Stimulated activated CD8-positive, alpha-beta memory T cell treated with anti-CD3 and anti-CD28 coated beads, Interleukin-15, amount 100 ng/mL, for 48 hours (primary cell): Measurements from ENCODE around the gene S100A4.

Experiments
- DNase-seq, 2 donors: peaks; one replicate each; pipeline ENCODE4 v3.0.0-alpha.2; 2020; ENCODE audit warnings: low read depth in 2 of 2

The S100A4 gene

GRCh38 chr1:153547560-153548551 lies 2.2 kb upstream of the S100A4 start:
- DNase-seq, result no peak

- DNase-seq, result no peak
These were observed 1.4 kb upstream of the S100A4 start for GRCh38 chr1:153546796-153547559.

GRCh38 chr1:153546371-153546770 lies 765 bp upstream of the S100A4 start:
- DNase-seq, result no peak

- no peak for DNase-seq
These were observed 1.0 kb downstream of the S100A4 start for GRCh38 chr1:153544453-153545066.

- no peak for DNase-seq
These were observed 1.9 kb downstream of the S100A4 start for GRCh38 chr1:153543736-153544135.

- no peak for DNase-seq
These were observed 2.5 kb downstream of the S100A4 start for GRCh38 chr1:153542956-153543711.

DNA sequence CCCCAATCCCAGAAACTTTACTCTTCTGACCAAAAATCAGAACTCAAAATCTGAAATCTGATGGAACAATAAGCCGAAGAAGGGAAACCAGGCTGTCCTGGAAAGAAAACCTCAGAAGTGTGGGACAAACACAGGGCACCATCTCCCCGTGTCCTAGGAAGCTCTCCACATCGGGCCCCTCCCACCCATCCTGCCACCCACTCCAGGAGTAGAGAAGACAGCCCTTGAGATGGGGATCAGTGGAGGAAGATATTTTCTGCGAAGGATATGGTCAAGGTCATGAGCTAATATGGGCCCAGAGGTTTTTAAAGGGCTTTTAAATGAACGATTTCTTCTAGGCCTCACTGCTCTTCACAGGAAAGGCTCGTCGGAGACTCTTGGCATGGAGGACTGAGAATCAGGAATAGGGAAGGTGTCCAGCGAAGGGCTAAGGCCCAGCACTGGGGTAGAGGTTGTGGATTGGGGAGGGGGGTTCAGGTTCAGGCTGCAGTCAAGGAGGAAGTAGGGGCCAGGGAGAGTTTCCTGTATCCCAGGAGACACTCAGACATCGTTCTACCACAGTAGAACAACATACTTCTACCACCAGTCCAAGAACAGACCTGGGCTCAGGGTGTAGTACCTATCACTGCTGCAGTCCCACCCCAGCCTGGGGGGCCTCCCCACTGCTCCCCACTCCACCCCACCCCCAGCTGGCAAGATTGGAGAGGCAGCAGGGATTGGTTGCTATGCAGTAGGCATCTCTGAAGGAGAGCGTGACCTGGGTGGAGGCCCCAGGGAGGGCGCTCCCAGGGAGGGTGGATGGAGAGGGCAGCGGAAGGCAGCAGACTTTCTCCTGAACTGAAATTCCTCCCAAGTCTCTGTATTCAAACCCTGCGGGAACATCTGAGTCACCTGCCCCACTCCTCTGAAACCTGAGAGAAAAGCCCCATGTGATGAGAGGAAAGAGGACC lies 3.7 kb downstream of the S100A4 start:
- no peak for DNase-seq

DNA sequence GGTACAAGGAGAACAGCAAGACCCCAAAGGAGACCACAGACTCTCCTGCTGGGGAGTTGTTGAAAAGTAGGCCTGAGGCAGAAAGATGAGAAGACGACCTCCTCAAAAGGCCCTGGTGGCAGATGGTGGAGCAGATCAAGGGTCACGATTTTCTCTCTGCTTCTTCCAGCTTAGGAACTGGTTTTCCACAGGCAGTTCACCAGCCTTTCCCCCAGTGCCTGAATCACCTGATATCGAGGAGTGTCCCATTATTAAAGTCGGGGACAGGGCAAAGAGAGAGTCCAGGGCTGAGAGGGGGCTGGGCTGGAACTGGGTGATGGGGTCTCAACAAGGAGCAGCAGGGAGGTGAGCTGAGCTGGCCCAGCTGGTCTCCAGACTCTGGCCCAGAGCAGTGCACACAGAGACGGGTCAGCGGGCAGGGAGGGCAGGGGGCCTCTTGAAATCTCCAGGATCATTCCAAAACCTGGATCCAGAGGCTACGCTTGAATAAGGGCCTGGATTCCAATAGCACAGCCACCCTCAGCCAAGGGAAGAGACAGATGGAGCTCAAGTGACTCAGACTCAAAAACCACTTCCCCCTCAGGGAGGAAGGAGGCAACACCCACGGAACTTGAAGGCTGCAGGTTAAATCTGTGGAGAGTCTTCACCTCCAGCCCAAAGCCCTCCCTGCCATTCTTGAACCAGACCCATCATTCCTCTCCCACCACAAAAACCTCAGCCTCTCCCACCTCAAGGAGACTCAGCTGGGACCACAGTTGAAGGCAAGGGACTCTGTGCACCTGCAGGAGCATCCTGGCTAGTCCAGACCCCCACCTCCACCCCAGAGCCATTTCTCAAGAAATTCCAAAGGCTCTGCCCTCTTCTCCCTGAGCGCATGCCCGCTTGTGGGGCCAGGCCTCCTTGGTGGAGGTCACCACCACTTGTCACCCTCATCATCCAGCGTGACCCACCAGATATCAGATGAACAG lies 4.9 kb downstream of the S100A4 start, which contains the start of gene S100A5:
S100A5 (minus strand) TSS at position 541 of the 968 bp plus-strand sequence. CDS start 743 bp downstream, outside the sequence.
- DNase-seq, result no peak

GRCh38 chr1:153539395-153540093 lies 6.1 kb downstream of the S100A4 start:
- no peak for DNase-seq

GRCh38 chr1:153538315-153538821 lies 7.2 kb downstream of the S100A4 start:
- no peak for DNase-seq

DNA sequence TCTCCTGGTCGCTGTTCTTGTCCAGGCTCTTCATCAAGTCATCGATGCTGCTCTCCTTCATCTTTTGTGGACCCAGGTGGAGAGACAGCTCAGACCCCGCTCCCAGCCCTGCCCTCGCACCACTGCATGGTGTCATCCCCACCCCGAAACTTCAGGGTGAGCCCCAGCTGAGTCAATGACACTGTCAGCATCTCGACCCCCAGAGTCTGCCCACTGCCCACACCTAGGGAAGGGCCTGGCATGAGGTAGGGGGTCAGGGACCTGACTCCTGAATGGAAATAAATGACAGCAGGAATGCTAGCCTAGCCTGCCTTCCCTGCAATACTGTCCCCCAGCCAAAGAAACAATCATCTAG lies 8.3 kb downstream of the S100A4 start:
- DNase-seq, result no peak

GRCh38 chr1:153536671-153537375 lies 8.8 kb downstream of the S100A4 start:
- no peak for DNase-seq

DNA sequence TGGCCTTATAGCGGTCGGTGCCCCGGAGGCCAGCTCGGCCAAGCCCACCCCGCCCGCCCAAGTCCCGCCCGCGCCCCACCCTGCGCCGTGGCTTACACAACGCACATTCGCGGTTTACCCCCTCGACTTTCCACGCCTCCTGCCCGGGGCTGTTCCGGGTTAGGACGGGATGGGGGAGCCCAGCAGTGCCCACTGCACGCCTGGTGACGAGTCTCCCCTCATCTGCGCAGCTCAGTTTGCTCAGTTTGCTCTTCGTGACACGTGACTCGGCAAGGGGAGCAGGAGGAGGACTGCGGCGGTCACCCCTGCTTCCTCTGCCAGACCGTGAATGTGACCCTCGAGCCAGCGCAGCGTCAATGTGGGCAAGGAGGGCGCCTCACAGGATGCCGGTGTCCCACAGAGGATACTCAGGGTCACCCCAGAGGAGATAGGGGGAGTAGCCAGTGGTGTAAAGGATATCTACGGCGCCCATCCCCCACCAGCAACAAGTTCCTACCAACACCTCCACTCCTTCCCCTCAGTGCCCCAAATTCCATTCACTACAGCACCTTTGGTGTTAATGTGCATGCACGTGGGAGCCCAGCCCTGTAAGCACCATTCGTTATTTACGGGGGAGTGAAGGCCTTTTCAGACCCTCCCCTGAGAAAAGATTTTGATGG lies 9.5 kb downstream of the S100A4 start:
- DNase-seq, result peak; percentile 74 to 76

- peak in 1 of 2 donors; percentile 21 for DNase-seq
These were observed 10.2 kb downstream of the S100A4 start, which contains the start of gene S100A6 for GRCh38 chr1:153535242-153536011. TSS of gene S100A6 (minus strand) at chr1:153535991. CDS start at chr1:153535339, 652 bp downstream.

GRCh38 chr1:153534925-153535241 lies 10.7 kb downstream of the S100A4 start:
- no peak for DNase-seq

DNA sequence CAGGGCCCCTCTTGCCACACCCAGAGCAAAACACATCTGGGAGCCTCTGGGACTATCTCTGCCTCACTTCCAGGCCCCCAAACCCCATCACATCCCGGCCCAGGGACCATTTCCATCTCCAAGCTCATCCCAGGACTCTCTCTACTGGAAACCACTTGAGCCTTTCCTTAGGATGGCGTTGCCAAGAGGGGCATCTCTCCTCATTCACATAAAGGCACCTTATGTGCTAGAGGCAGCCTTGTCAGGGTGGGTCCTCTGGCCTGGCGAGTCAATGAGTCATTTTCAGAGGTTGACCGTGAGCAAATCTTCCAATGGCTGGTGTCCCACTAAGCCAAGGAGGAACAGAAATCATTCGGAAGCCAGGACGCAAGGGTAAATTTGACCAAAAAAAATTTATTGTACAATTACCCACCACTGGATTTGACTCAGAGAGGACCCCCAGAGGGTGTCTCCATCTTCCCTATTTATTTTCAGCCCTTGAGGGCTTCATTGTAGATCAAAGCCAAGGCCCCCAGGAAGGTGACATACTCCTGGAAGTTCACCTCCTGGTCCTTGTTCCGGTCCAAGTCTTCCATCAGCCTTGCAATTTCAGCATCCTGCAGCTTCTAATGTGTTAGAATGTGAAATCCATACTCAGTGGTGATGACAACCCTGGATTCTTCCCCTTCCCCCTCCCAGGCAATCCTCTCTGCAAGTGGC lies 11.2 kb downstream of the S100A4 start:
- no peak for DNase-seq
